GF-D8 (cell line): ENCODE measurements around the gene CAMK4.
"Not testable (repeated sequence)": the region's sequence is repeated elsewhere in the genome, so short reads cannot be mapped to it uniquely, and the experiment has no call there.

Experiments
- DNase-seq: peaks from one replicate; lab custom pipeline; 2025; lab: John Stamatoyannopoulos, UW

CAMK4 gene

GRCh38 chr5:111310711-111311620, 86.8 kb downstream of the CAMK4 start:
- DNase-seq, result no peak

- no peak for DNase-seq
Observed at GRCh38 chr5:111311666-111312065, 87.5 kb downstream of the CAMK4 start.

GRCh38 chr5:111313017-111313724, 89.0 kb downstream of the CAMK4 start:
- no peak for DNase-seq

- no peak for DNase-seq
Observed at GRCh38 chr5:111320953-111321352, 96.8 kb downstream of the CAMK4 start.

- no peak for DNase-seq
Observed at GRCh38 chr5:111321376-111321775, 97.2 kb downstream of the CAMK4 start.

GRCh38 chr5:111326551-111326950, 102.4 kb downstream of the CAMK4 start:
- DNase-seq, result no peak

- DNase-seq, result no peak
Observed at GRCh38 chr5:111337133-111337532, 112.9 kb downstream of the CAMK4 start.

GRCh38 chr5:111337688-111338087, 113.5 kb downstream of the CAMK4 start:
- DNase-seq, result no peak

- DNase-seq, result no peak
Observed at GRCh38 chr5:111345731-111346130, 121.5 kb downstream of the CAMK4 start.

GRCh38 chr5:111347021-111347420, 122.8 kb downstream of the CAMK4 start:
- DNase-seq, result no peak

GRCh38 chr5:111348661-111349329, 124.6 kb downstream of the CAMK4 start:
- DNase-seq, result no peak

GRCh38 chr5:111349429-111349828, 125.2 kb downstream of the CAMK4 start:
- no peak for DNase-seq

- no peak for DNase-seq
Observed at GRCh38 chr5:111353035-111353434, 128.9 kb downstream of the CAMK4 start.

GRCh38 chr5:111358726-111359125, 134.5 kb downstream of the CAMK4 start:
- DNase-seq, result not testable (repeated sequence)

GRCh38 chr5:111360173-111360572, 136.0 kb downstream of the CAMK4 start:
- no peak for DNase-seq

- no peak for DNase-seq
Observed at GRCh38 chr5:111364992-111365391, 140.8 kb downstream of the CAMK4 start.

GRCh38 chr5:111366388-111366787, 142.2 kb downstream of the CAMK4 start:
- no peak for DNase-seq

GRCh38 chr5:111367115-111367514, 142.9 kb downstream of the CAMK4 start:
- DNase-seq, result no peak

- DNase-seq, result no peak
Observed at GRCh38 chr5:111372799-111373198, 148.6 kb downstream of the CAMK4 start.

- no peak for DNase-seq
Observed at GRCh38 chr5:111374380-111374779, 150.2 kb downstream of the CAMK4 start.

- no peak for DNase-seq
Observed at GRCh38 chr5:111375645-111376044, 151.5 kb downstream of the CAMK4 start.

GRCh38 chr5:111377306-111377705, 153.1 kb downstream of the CAMK4 start:
- no peak for DNase-seq

- no peak for DNase-seq
Observed at GRCh38 chr5:111379391-111379816, 155.2 kb downstream of the CAMK4 start.
